Brain microvascular endothelial cell (primary cell): ENCODE data around the gene STEAP1B.
A peak's percentile ranks its signal among the peaks of the same experiment; 100 is the strongest.
"Not testable (repeated sequence)": the region's sequence is repeated elsewhere in the genome, so short reads cannot be mapped to it uniquely, and the experiment has no call there.

Experiments
- DNase-seq: peaks from one replicate; pipeline ENCODE4 v3.0.0-alpha.2; 2020
- H3K27ac ChIP-seq: fragments of 250-450 bp; sonication (Bioruptor Pico); 2 replicates; pipeline ENCODE4 v1.5.1; 2020; ENCODE audit warnings: mild to moderate bottlenecking, moderate library complexity
- H3K27me3 ChIP-seq: fragments of 250-450 bp; sonication (Bioruptor Pico); replicated peaks from 2 replicates; pipeline ENCODE4 v1.5.1; 2020; ENCODE audit warnings: mild to moderate bottlenecking
- H3K36me3 ChIP-seq: fragments of 250-450 bp; sonication (Bioruptor Pico); replicated peaks from 2 replicates; pipeline ENCODE4 v1.5.1; 2020; ENCODE audit warnings: mild to moderate bottlenecking
- H3K4me3 ChIP-seq: 2 replicates; pipeline ENCODE4 v1.5.1; 2011; ENCODE audit warnings: low read depth, mild to moderate bottlenecking, control low read depth, low read length, moderate library complexity
- in situ Hi-C: cut with HindIII; loops from 2 replicates; pipeline ENCODE4 v1.10.0; 2017; ENCODE audit warnings: low sequenced_read_pairs, low pct_ligation_motif_present
- TF ChIP-seq, protein P1 (sequence below): IDR thresholded peaks from 2 replicates; pipeline ENCODE4 v1.5.1; 2011; ENCODE audit warnings: low read depth, mild to moderate bottlenecking, moderate library complexity, low read length, control low read depth, inconsistent platforms; ENCODE audit errors: missing control alignments

STEAP1B gene

GRCh38 chr7:22435720-22436119, 64.3 kb downstream of the STEAP1B start:
- Histone ChIP-seq H3K27ac (no peak overlapping the region), H3K27me3 (no peaks in the 10 kb centered on the region), H3K4me3 (no peak overlapping the region), H3K36me3 (no peaks in the 10 kb centered on the region)
- in situ Hi-C loops: no loop called here
- DNase-seq: no peak
- TF ChIP-seq, protein P1, sequence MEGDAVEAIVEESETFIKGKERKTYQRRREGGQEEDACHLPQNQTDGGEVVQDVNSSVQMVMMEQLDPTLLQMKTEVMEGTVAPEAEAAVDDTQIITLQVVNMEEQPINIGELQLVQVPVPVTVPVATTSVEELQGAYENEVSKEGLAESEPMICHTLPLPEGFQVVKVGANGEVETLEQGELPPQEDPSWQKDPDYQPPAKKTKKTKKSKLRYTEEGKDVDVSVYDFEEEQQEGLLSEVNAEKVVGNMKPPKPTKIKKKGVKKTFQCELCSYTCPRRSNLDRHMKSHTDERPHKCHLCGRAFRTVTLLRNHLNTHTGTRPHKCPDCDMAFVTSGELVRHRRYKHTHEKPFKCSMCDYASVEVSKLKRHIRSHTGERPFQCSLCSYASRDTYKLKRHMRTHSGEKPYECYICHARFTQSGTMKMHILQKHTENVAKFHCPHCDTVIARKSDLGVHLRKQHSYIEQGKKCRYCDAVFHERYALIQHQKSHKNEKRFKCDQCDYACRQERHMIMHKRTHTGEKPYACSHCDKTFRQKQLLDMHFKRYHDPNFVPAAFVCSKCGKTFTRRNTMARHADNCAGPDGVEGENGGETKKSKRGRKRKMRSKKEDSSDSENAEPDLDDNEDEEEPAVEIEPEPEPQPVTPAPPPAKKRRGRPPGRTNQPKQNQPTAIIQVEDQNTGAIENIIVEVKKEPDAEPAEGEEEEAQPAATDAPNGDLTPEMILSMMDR: no peak

GRCh38 chr7:22435105-22435504, 64.9 kb downstream of the STEAP1B start:
- TF ChIP-seq, protein P1: no peak
- no peaks in the 10 kb centered on the region for H3K27me3 ChIP-seq
- in situ Hi-C loops: no loop called here

GRCh38 chr7:22433710-22434460, 66.1 kb downstream of the STEAP1B start:
- DNase-seq: peak; percentile 52
- in situ Hi-C loops: no loop called here

More at GRCh38 chr7:22435105-22435504, 64.9 kb downstream of the STEAP1B start:
- Histone ChIP-seq H3K36me3 (no peaks in the 10 kb centered on the region), H3K4me3 (no peak overlapping the region), H3K27ac (no peak overlapping the region)
- DNase-seq: no peak

DNA sequence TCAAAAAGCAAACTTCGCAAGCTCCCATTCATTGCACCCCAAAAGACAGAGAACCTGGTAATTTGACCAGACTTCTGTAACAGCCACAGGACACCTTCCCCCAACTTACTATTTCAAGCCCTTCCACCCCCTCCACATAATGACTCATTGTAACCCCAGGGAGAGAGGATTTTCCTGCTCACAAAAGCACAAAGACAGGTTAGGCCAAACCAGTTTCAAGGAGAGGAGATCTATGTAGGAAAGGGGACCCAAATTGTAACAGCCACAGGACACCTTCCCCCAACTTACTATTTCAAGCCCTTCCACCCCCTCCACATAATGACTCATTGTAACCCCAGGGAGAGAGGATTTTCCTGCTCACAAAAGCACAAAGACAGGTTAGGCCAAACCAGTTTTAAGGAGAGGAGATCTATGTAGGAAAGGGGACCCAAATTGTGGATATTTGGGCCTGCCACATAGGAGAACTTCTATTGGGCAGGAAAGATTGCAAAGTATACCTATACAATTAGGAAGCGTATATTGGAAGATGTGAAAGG, 66.8 kb downstream of the STEAP1B start:
- in situ Hi-C loops, H3K4me3 ChIP-seq, H3K27me3 ChIP-seq, H3K36me3 ChIP-seq, DNase-seq: not testable (repeated sequence)
- peak overlapping the region; percentile 39 for H3K27ac ChIP-seq

More at GRCh38 chr7:22433710-22434460, 66.1 kb downstream of the STEAP1B start:
- no peaks in the 10 kb centered on the region for H3K27me3 ChIP-seq
- peak overlapping the region; percentile 39 for H3K27ac ChIP-seq
- no peaks in the 10 kb centered on the region for H3K36me3 ChIP-seq
- TF ChIP-seq, protein P1: peak; percentile 32
- no peak overlapping the region for H3K4me3 ChIP-seq

GRCh38 chr7:22432203-22432718, 67.7 kb downstream of the STEAP1B start:
- TF ChIP-seq, protein P1: no peak
- Histone ChIP-seq H3K4me3 (no peak overlapping the region), H3K36me3 (no peaks in the 10 kb centered on the region), H3K27ac (no peak overlapping the region), H3K27me3 (no peaks in the 10 kb centered on the region)
- in situ Hi-C loops: no loop called here
- no peak for DNase-seq

- no peaks in the 10 kb centered on the region for H3K27me3 ChIP-seq
Observed at GRCh38 chr7:22430457-22430856, 69.5 kb downstream of the STEAP1B start.

More at GRCh38 chr7:22430457-22430856, 69.5 kb downstream of the STEAP1B start:
- Histone ChIP-seq H3K36me3 (no peaks in the 10 kb centered on the region), H3K4me3 (no peak overlapping the region), H3K27ac (no peak overlapping the region)
- TF ChIP-seq, protein P1: no peak
- in situ Hi-C loops: no loop called here
- DNase-seq: peak; percentile 67
